PC-9 (cell line): Measurements from ENCODE around the gene TMEM123. TPM values are rescaled to one million over a fixed set of nuclear protein-coding genes. Genes with fewer than 3 reads are reported as not detected.

ENCODE experiments used
- BruUV-seq: library from RNA; stranded (reverse); fragments of 400-500 nt; replicated peaks from 2 replicates; lab custom pipeline; 2021; lab: Mats Ljungman, UMichigan
- CTCF ChIA-PET: fragments of 300-600 bp; sonication (Branson Sonifier 250); formaldehyde crosslinking; loops from one replicate; lab custom pipeline; 2022; ENCODE audit warnings: antibody characterized with exemption; lab: Charles Lee
- POLR2A ChIA-PET: fragments of 300-600 bp; sonication (Branson Sonifier 250); formaldehyde crosslinking; loops from one replicate; lab custom pipeline; 2022; ENCODE audit warnings: antibody characterized with exemption; ENCODE audit not compliant: unreplicated experiment; lab: Charles Lee
- DNase-seq, 2 experiments: peaks; one replicate each; pipeline versions ENCODE4 v3.0.0 to v3.0.0-alpha.2; 2015 to 2022; ENCODE audit warnings: mixed read lengths in 1 of 2
- H2AFZ ChIP-seq: fragments of 200-600 bp; sonication (generic); 2 replicates; pipeline ENCODE4 v1.8.1; 2017; ENCODE audit warnings: antibody characterized with exemption
- H3F3A ChIP-seq: fragments of 200-600 bp; sonication (generic); 2 replicates; pipeline ENCODE4 v1.8.1; 2017; ENCODE audit warnings: antibody characterized with exemption, mild to moderate bottlenecking, low read depth; ENCODE audit not compliant: insufficient read depth
- H3K27ac ChIP-seq: fragments of 200-600 bp; sonication (generic); 2 replicates; pipeline ENCODE4 v1.6.1; 2016; ENCODE audit warnings: mixed run types
- H3K27me3 ChIP-seq: fragments of 200-600 bp; sonication (generic); 2 replicates; pipeline ENCODE4 v1.6.1; 2016; ENCODE audit warnings: low read depth, mixed run types; ENCODE audit not compliant: insufficient read depth
- H3K36me3 ChIP-seq: fragments of 200-600 bp; sonication (generic); 2 replicates; pipeline ENCODE4 v1.6.1; 2016; ENCODE audit warnings: low read depth, mixed run types
- H3K4me1 ChIP-seq: fragments of 200-600 bp; sonication (generic); replicated peaks from 2 replicates; pipeline ENCODE4 v1.6.1; 2016; ENCODE audit warnings: mixed run types; ENCODE audit not compliant: insufficient read depth
- H3K4me2 ChIP-seq: fragments of 200-600 bp; sonication (generic); 2 replicates; pipeline ENCODE4 v1.6.1; 2017; ENCODE audit warnings: mixed run types
- H3K4me3 ChIP-seq: fragments of 200-600 bp; sonication (generic); 2 replicates; pipeline ENCODE4 v1.6.1; 2016; ENCODE audit warnings: mixed run types
- H3K79me2 ChIP-seq: fragments of 200-600 bp; sonication (generic); 2 replicates; pipeline ENCODE4 v1.6.1; 2017; ENCODE audit warnings: low read depth, mixed run types
- H3K9me2 ChIP-seq: fragments of 200-600 bp; sonication (generic); 2 replicates; pipeline ENCODE4 v1.8.1; 2017; ENCODE audit warnings: mild to moderate bottlenecking; ENCODE audit not compliant: insufficient read depth
- H3K9me3 ChIP-seq: fragments of 200-600 bp; sonication (generic); 2 replicates; pipeline ENCODE4 v1.8.1; 2016; ENCODE audit warnings: low read depth; ENCODE audit not compliant: insufficient read depth
- H4K20me1 ChIP-seq: fragments of 200-600 bp; sonication (generic); 2 replicates; pipeline ENCODE4 v1.8.1; 2017; ENCODE audit not compliant: insufficient read depth
- CTCF ChIP-seq: fragments of 200-600 bp; sonication (generic); conservative IDR thresholded peaks from 2 replicates; pipeline ENCODE4 v1.6.1; 2017; ENCODE audit warnings: mixed run types, antibody characterized with exemption, mild to moderate bottlenecking, moderate library complexity
- EZH2 ChIP-seq: fragments of 200-600 bp; sonication (generic); IDR thresholded peaks from 2 replicates; pipeline ENCODE4 v1.8.0; 2017; ENCODE audit warnings: antibody characterized with exemption, low read depth
- intact Hi-C: fragments of 100-400 bp; cut with micrococcal nuclease; formaldehyde crosslinking; loops from one replicate; pipeline ENCODE4 v1.10.0; 2022; ENCODE audit not compliant: unreplicated experiment
- total RNA-seq: library from RNA; stranded (reverse); gene quantifications from 2 replicates; pipeline ENCODE4 v1.2.3, GENCODE V29; 2021

The TMEM123 gene
- total RNA-seq, 1 experiment from 2014 or later, result 201 TPM

GRCh38 chr11:102468616-102469195 lies 16.1 kb upstream of the TMEM123 start:
- H3F3A ChIP-seq, result peaks cover 17% of the 10 kb centered on the region
- no TSS peak for BruUV-seq
- ChIA-PET POLR2A (no interaction called here), CTCF (no interaction called here)
- no peaks in the 10 kb centered on the region for H3K36me3 ChIP-seq
- no peaks in the 10 kb centered on the region for H3K79me2 ChIP-seq
- no peak for TF ChIP-seq CTCF
- TF ChIP-seq EZH2, result no peak
- H3K4me2 ChIP-seq, result peak overlapping the region; percentile 42
- H3K4me1 ChIP-seq, result peaks cover 45% of the 10 kb centered on the region
- no peaks in the 10 kb centered on the region; the same call in 1 of the 2 replicates for H3K9me2 ChIP-seq
- intact Hi-C loops, result no loop called here
- peak overlapping the region; percentile 30 for H3K27ac ChIP-seq
- no peaks in the 10 kb centered on the region for H4K20me1 ChIP-seq
- no peak overlapping the region for H3K4me3 ChIP-seq
- DNase-seq, result no peak
- H2AFZ ChIP-seq, result peak overlapping the region; percentile 63
- H3K27me3 ChIP-seq, result no peaks in the 10 kb centered on the region
- peaks cover 5% of the 10 kb centered on the region; the same call in 1 of the 2 replicates for H3K9me3 ChIP-seq

GRCh38 chr11:102467853-102468580 lies 15.5 kb upstream of the TMEM123 start:
- CTCF ChIA-PET, result no interaction called here
- BruUV-seq, result no TSS peak

More at GRCh38 chr11:102467853-102468580, 15.5 kb upstream of the TMEM123 start:
- peak overlapping the region; percentile 70 for H3K4me2 ChIP-seq
- peaks cover 45% of the 10 kb centered on the region for H3K4me1 ChIP-seq
- peaks cover 5% of the 10 kb centered on the region; the same call in 1 of the 2 replicates for H3K9me3 ChIP-seq
- H4K20me1 ChIP-seq, result no peaks in the 10 kb centered on the region
- POLR2A ChIA-PET, result no interaction called here
- intact Hi-C loops, result no loop called here
- H3K36me3 ChIP-seq, result no peaks in the 10 kb centered on the region
- H2AFZ ChIP-seq, result peak overlapping the region; percentile 66
- TF ChIP-seq CTCF, result no peak
- peaks cover 17% of the 10 kb centered on the region for H3F3A ChIP-seq
- no peaks in the 10 kb centered on the region for H3K79me2 ChIP-seq
- no peaks in the 10 kb centered on the region for H3K27me3 ChIP-seq
- peak overlapping the region; percentile 46 for H3K27ac ChIP-seq
- peak overlapping the region; percentile 18; the same call in 1 of the 2 replicates for H3K4me3 ChIP-seq
- H3K9me2 ChIP-seq, result no peaks in the 10 kb centered on the region; the same call in 1 of the 2 replicates
- DNase-seq, result no peak
